ENCODE data around the gene WDR74. TPM values are rescaled to one million over a fixed set of nuclear protein-coding genes. Genes with fewer than 3 reads are reported as not detected.
A peak's percentile ranks its signal among the peaks of the same experiment; 100 is the strongest.
"Not testable (repeated sequence)": the region's sequence is repeated elsewhere in the genome, so short reads cannot be mapped to it uniquely, and the experiment has no call there.

The WDR74 gene
- total RNA-seq, 2 donors from 2014 or later = 17.8 to 26.8 TPM

GRCh38 chr11:62863687-62864335 lies 24.4 kb upstream of the WDR74 start:
- Histone ChIP-seq H3K27me3 (no peaks in the 10 kb centered on the region), H3K4me3 (no peak overlapping the region), H3K9me3 (no peaks in the 10 kb centered on the region), H3K4me1 (no peaks in the 10 kb centered on the region), H3K27ac (peak overlapping the region in 1 of 2 donors; percentile 16), H3K36me3 (no peaks in the 10 kb centered on the region)
- no peak for DNase-seq (ENCODE audit: low spot score)
- TF ChIP-seq CTCF (IDR thresholded peaks at IDR 0.05) = no peak

- DNase-seq (ENCODE audit: low spot score); H3K9me3 ChIP-seq: not testable (repeated sequence)
Measured at GRCh38 chr11:62861564-62862192, 22.3 kb upstream of the WDR74 start.

GRCh38 chr11:62860835-62861563 lies 21.6 kb upstream of the WDR74 start:
- H3K27ac ChIP-seq = peak overlapping the region in 1 of 2 donors; percentile 30
- no peak overlapping the region for H3K4me3 ChIP-seq
- no peak for TF ChIP-seq CTCF (IDR thresholded peaks at IDR 0.05)
- no peaks in the 10 kb centered on the region for H3K36me3 ChIP-seq
- H3K4me1 ChIP-seq = peaks cover 0 to 10% of the 10 kb centered on the region in 2 donors
- H3K27me3 ChIP-seq = no peaks in the 10 kb centered on the region
- no peaks in the 10 kb centered on the region for H3K9me3 ChIP-seq
- no peak for DNase-seq (ENCODE audit: low spot score)

More at GRCh38 chr11:62861564-62862192, 22.3 kb upstream of the WDR74 start:
- not testable (repeated sequence) for H3K4me1 ChIP-seq, H3K36me3 ChIP-seq, H3K4me3 ChIP-seq, H3K27me3 ChIP-seq, H3K27ac ChIP-seq

- not testable (repeated sequence) for H3K27me3 ChIP-seq; H3K4me3 ChIP-seq; DNase-seq (ENCODE audit: low spot score); H3K9me3 ChIP-seq; H3K36me3 ChIP-seq; H3K27ac ChIP-seq
- H3K4me1 ChIP-seq = peaks cover 0 to 18% of the 10 kb centered on the region in 2 donors
Measured at GRCh38 chr11:62859281-62859703, 19.9 kb upstream of the WDR74 start.

GRCh38 chr11:62858201-62858600 lies 18.8 kb upstream of the WDR74 start:
- DNase-seq (ENCODE audit: low spot score) = no peak
- peaks cover 0 to 29% of the 10 kb centered on the region in 2 donors for H3K4me1 ChIP-seq
- H3K27ac ChIP-seq = no peak overlapping the region
- peaks cover 11% of the 10 kb centered on the region for H3K36me3 ChIP-seq
- no peak for TF ChIP-seq CTCF (IDR thresholded peaks at IDR 0.05)
- H3K4me3 ChIP-seq = no peak overlapping the region
- H3K9me3 ChIP-seq = no peaks in the 10 kb centered on the region
- H3K27me3 ChIP-seq = no peaks in the 10 kb centered on the region

- Histone ChIP-seq H3K4me1 (peaks cover 0 to 32% of the 10 kb centered on the region in 2 donors), H3K4me3 (no peak overlapping the region), H3K9me3 (no peaks in the 10 kb centered on the region), H3K36me3 (peaks cover 17% of the 10 kb centered on the region), H3K27me3 (no peaks in the 10 kb centered on the region), H3K27ac (no peak overlapping the region)
- no peak for TF ChIP-seq CTCF (IDR thresholded peaks at IDR 0.05)
- DNase-seq (ENCODE audit: low spot score) = no peak
Measured at GRCh38 chr11:62857541-62857982, 18.2 kb upstream of the WDR74 start.
